NOMO-1 treated with dmso at 0.1 percent for 144 hours (cell line): Measurements from ENCODE around the gene FAM228B.
"Not testable (repeated sequence)": the region's sequence is repeated elsewhere in the genome, so short reads cannot be mapped to it uniquely, and the experiment has no call there.

Experiments
- DNase-seq: peaks from one replicate; lab custom pipeline; 2025; ENCODE audit not compliant: unreplicated experiment; lab: John Stamatoyannopoulos, UW

FAM228B gene

DNA sequence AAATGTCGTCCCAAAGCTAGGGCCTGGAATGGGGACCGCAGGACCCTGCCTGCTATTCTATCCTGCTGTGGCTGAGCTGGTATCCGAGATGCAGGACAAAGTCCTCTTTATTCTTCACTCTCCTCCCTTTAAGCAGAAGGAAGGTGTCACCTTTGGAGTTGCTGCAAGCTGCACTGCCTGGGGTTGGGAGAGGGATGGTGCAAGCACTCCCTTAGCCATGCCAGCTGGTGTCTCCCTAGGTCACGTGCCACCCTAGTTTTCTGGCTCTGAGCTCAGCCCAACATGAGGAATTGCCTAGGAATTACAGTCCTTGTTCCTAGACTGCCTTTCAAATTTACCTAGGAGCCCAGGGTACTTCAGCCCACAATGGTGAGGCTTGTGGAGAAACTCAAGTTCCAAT is 30.2 kb downstream of the FAM228B start:
- no peak for DNase-seq

DNA sequence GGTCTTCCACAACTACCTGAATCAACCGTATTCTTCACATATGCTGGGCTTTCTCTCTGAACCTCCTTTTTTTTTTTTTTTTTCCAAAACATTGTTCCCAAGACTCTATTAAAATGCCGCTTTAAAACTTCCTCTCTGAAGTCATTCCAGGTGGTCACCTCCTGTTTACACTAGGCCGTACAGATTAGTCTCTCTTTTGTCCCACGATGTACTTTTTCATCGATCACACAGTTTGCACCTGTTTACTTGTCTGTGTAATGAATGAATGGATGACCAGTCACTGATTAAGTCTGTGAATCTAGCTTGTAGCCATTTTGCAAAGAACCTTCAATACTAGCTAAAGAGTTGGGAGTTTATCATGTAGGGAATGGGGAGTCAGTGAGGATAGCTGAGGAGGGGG is 34.9 kb downstream of the FAM228B start:
- DNase-seq: no peak

DNA sequence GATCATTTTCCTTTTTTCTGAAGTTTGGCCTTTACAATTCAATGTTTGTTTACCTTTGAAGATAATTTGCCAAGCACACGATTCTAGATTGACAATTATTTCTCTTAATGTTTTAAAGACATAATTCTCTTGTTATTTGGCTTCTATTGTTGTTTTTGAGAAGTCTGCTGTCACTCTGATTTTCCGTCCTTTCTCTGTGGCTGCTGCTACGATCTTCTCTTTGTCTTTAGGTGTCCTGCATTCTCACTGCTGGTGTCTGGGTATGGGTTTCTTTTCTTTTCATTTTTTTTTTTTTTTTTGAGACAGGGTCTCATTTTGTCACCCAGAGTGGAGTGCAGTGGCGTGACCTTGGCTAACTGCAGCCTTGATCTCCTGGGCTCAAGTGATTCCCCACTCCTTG is 36.4 kb downstream of the FAM228B start:
- DNase-seq: no peak

DNA sequence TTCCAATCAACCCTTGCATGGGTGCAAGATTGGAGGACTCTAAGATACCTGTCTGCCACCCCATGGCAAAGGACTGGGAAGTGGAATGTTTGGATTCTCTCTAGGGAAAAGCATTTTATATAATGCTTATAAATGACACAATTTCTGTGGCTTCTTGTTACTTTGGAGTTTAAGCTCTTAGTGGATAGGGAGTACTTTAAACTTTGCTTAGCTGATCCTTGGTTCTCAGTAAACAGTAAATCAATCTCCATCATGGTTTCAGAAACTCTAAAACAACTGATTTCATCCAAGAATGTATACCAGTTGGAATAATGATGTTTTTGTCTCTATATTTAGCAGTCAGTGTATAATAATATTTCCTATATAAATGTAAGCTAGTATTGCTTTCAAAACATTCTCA is 37.5 kb downstream of the FAM228B start:
- DNase-seq: no peak

DNA sequence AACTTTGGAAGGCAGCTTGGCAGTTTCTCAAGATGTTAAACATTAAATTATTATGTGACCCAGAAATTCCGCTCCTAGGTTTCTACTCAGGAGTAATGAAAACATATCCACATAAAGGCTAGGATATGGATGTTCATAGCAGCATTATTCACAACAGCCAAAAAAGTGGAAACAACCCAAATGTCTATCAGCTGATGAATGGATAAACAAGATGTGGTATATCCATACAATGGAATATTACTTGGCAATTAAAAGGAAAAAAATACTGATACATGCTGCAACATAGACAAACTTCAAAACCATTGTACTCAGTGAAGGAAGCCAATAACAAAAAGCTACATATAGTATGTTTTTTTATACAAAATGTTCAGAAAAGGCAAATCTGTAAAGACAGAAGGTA is 39.2 kb downstream of the FAM228B start:
- DNase-seq: no peak

DNA sequence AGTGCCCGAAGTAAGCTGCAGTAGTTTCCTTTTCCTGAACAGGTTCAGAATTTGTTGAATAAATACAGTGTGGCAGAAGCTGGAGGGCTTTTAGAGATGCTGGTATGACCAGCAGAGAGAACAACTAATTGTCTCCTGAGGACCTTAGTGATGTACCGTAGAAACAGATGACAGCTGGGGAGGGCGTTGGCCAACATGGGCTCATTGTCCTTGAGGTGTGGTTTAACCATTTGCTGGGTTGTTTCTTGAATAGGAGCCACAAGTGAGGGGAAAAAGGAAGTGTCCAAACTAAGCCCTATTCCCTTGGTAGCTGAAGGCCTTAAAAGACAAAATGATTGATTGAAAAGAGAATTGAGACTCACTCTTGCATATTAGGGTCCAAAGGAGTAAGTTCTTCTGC is 39.9 kb downstream of the FAM228B start:
- DNase-seq: peak; percentile 31

DNA sequence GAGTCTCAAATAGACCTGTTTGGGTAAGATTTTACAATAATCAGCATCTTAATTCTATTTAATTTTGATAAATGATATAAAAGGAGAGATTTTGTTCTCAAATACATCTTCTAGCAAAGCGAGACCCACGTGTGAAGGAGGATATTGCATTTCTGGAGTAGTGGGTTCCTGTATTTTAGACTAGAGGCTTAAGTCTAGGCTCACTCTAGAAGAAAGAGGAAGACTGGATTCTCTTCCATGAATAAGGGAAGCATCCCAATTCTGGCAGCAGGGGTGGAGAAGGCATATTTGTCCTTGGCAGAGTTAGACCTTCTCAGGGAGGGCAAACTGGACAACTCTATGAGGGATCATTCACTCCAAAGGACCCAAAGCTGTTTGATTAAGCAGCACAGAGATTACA is 40.3 kb downstream of the FAM228B start:
- DNase-seq: no peak

DNA sequence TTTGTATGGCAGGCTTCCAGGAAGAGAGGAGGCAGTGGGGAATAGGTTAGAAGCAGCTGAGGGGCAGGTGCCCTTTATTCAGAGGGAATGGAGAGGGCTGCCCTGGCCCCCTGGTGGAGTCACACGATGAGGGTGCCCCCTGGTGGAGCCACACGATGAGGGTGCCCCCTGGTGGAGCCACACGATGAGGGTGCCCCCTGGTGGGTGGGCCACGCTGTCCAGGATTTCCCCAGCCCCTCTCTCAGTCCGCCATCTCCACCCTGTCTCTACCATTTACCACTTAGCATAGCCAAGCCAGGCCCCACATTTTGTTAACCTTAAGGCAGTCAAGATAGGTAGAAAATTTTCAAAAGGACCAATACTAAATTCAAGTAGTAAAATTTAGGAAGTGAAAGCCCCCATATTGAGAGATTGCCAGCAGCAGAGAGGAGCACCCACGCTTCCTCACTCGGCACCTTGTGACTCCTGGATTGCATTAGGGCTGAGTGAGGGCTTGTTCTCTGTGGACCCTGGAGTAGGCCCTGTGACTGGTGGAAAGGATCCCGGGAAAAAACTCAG is 41.2 kb downstream of the FAM228B start:
- peak; percentile 42 for DNase-seq

DNA sequence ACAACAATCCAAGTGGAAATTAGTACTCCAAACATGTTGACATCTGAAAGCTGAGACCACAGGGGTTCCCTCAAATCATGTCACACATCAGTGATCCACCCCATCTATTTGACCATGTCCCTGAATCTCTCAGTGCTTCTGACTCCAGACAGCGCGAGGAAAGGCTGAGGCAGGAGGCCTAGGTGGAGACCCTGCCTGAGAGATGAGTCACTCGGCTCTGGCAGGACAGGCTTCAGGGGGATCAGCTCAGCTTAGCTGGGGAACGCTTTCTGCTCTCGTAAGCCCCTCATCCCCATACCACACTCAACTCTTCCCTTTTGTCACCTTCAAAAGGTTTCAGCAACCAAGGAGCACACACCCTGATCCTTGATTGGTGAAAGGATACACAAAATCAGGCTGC is 45.8 kb downstream of the FAM228B start:
- no peak for DNase-seq

DNA sequence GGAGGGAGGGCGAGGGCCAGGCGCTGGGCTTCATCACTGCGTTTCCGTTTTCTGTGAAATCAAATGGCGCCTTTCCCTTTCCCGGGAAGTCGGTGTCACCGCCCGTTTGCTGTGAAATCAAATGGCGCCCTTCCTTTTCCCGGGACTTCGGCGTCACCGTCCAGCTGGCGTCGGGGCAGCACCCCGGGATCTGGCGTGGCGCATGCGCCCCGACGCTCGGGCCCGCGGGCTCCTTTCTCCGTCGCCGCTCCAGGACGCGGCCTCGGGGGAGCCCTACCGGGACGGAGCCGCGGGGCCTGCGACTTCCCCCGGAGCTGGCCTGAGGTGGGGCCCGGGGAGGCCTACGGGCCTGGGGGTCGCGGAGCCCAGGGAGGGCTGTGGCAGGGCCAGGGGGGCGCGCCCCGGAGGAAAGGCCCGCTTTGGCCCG is 51.6 kb downstream of the FAM228B start, which contains the start of gene FAM228A:
Gene FAM228A (plus strand): TSS at position 203 of the 427 bp plus-strand sequence. CDS start 428 bp downstream, outside the sequence.
- no peak for DNase-seq

DNA sequence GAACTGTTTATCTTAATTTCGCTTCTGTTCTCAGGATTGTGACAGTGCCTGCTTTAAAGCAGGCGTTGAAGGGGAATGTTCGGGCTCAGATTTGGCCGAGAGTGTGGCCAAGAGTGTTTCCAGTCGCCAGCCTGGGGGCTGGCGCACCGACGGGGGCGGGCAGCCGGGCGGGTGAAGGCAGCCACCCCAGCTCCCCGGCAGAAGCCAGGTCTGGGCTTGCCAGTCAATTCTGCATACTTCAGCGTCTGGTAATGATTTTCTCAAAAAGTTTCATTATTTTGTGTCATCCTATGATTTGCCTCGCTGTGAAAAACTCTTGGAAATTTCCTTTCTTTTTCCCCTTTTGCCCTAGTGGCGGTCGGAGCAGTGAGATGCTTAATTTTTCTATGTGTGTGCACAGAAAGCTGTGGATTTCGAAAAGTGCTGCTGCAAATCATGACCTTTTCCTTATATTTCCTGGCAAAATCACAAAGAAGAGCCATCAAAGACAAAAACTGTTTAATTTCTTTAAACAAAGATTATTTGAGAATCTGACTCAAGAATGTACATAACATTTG is 52.4 kb downstream of the FAM228B start:
- no peak for DNase-seq

DNA sequence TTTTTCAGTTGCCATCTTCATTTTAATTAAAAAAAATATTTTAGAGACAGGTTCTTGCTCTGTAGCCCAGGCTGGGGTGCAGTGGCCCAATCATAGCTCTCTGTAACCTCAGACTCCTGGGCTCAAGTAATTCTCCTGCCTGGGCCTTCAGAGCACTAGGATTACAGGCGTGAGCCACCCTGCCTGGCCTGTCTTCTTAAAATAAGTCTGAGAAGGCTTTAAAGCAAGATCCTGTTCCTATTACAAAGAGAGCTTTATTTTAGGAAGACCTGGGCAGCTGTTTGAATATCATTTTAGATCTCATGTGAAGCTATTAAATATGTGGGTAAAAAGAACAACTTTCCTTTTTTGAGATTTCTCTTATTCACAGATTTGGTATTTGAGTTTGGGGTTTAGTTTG is 53.1 kb downstream of the FAM228B start:
- no peak for DNase-seq

DNA sequence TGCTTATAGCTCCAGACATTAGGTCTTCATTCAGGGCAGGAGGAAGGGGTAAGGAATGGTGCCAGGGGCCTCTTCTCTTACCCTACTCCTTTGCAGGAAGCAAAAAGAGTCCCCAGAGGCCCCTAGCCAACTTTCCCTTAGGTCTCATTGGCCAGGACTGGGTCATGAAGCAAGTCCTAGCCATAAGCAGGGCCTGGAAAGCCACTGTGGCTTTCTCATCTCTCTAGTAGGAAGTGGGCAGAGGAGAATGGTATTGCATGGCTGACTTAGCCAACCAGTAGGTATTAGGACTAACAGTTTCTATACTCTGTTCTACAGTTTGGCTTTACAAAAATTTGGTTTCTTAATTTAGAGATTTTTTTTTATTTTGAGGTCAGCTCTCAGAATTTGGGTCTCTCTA is 56.4 kb downstream of the FAM228B start:
- DNase-seq: no peak

DNA sequence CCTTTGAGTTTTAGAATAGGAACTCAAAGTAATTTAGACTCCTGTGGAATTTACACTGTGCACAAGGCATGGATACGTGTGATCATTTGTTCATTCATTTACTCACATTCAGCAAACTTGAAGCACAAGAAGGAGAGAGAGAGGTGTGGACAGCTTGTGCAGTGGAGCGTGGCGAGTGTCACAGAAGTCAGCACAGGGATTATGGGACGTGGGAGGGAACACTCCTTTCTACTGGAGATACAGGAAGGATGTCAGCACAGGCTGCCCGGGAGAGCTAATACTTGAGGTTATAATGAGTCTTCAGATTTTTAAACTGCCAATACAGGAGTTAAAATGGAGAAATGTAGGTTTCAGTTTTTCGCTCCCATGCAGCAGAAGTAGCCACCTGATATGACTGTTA is 58.6 kb downstream of the FAM228B start:
- DNase-seq: no peak

DNA sequence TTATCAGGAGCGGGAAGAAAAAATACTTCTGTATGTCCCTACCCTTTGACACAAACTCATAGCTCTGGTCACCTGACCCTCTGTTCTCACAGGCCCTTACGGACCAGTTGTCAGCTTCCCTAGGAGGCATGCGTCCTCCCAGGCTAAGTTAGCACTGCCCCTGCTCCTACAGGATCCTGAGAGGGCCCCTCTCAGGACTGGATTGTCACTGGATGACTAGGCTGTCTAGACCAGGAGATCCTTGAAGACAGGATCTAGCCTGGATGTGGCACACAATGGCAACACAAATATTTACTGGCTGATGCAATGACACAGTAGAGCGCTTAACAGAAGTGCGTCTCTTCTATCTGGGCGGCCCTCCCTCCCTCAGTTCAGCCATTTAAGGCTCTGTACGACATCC is 59.2 kb downstream of the FAM228B start:
- no peak for DNase-seq

DNA sequence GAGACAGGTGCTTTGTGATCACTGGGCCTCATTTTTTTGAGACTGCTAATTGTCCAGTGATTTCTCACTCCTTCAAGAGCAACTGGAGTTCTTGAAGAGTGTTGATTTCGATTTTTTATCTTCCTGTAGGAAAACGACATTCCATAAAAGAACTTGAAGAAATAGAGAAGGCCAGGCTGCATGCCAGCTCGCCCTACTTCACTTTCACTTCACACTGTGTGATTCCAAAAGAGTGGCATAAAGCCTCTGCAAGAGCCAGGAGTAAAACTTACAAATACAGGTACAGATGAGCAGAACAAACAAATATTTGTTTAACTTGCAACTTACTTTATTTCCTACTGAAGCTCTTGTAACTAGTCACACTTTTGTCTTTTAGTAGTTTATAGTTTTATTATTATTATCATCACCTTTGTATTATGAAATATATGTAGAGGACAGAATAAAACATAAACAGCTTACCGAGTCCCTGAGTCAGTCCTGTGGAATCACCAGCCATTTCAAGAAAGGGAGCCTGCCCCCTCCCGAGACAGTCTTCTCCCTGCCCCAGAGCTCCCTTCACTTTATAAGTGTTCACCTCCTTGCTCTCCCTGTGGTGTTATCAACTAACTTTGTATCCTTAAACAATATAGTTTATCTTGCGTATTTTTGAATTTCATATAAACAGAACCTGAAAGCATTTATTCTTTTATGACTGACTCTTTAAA is 60.2 kb downstream of the FAM228B start:
- no peak for DNase-seq

DNA sequence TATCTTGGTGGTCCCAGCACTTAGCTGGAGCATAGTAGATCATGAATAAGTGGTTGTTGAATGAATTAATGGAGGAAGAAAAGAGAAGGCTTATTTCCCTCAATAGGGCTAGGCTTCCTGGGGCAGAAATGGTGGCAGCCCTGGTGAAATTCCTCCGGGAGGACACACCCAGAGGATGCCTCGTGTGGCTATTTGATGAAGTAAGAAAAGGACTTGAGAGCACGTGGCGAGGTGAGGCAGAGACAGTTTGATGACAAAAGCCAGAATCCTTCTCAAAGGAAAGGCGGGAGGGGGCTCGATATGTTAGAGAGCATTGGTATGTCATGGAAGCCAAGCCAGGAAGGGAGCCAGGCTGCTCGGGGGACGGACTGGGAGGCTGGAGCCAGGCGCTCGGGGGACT is 66.3 kb downstream of the FAM228B start:
- DNase-seq: no peak

DNA sequence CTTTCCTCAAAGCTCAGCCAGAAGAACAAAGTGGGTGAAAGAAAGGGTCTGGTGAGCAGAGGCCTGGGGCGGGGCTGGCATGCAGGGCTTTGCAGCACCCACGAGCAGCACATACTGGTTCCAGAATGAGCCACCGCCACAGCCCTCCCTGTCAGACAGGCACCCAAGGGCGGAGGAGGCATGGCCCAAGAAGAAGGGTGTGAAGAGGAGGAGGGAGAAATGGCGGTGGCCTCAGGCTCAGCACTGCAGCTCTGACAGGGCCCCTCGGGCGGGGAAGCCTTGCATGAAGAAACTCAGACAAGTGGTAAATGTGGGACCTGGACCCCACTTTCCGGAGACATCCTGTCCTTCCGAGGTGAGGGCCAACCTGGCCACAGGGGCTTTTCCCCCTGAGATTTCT is 67.2 kb downstream of the FAM228B start:
- no peak for DNase-seq

DNA sequence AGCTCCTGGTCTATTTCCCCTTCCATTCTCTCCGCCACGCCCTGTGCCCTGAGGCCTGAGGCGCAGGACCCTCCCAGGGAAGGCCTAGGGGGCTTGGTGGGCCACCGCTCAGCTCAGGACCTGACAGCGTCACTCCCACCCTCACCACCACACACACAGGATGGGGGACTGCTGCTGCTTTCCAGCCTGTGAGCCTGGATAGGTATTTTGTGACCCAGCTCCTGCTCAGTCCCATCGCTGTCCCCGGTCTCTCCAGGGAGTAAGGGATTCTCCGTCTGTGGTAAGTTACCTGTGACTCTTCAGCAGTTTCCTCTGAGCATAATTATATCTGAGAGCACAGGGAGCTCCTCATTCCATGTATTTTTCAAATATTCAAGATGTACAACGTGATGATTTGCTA is 67.9 kb downstream of the FAM228B start:
- DNase-seq: no peak

DNA sequence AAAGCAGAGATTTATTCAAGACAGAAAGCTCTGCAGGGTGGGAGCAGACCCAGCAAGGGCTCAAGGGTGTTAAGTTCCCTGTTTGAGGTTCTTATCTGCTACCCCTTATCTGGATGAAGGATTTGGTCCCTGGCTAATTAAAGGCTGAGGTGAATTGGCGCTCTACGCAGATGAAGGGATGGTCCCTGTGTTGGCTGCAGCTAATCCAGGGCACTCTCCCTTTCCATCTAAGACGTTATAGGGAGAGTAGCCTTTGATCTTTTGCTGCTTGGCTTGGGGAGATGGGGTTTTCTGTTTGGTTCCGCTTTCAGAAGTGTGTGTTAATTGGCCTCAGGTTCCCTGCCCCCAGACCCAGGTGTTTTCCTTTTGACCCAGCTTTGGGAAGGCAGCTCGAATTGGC is 68.6 kb downstream of the FAM228B start:
- no peak for DNase-seq

DNA sequence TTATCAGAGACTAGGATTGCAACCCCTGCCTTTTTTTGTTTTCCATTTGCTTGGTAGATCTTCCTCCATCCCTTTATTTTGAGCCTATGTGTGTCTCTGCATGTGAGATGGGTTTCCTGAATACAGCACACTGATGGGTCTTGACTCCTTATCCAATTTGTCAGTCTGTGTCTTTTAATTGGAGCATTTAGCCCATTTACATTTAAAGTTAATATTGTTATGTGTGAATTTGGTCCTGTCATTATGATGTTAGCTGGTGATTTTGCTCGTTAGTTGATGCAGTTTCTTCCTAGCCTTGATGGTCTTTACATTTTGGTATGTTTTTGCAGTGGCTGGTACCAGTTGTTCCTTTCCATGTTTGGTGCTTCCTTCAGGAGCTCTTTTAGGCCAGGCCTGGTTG is 73.9 kb downstream of the FAM228B start:
- not testable (repeated sequence) for DNase-seq

DNA sequence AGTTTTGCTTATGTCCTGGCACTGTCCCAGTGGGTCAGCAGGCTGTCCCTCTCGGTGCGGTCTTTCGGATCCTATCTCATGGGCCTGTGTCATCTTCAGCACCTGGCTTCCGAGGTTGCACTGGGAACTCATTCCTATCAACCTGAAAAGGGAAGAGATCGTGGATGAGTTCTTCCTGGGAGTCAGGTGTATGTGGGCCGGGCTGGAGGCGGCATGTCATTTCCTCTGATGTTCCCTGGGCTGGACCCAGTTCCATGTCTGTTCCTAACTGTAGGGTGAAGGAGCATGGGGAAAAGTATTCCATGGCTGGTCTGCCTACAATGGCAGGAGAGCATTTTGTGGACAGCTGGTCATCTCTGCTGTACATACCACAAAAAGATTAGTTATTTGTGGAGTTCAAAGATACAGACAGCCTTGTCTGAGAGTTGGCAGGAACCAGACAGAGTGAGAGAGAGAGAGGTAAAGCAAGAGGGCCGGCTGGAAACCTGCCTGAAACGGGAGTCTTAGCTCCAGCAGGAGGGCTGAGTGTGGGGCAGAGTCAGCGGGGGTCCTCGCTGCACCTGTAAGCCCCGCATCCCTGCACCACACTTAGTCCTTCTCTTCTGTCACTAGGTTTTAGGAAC is 76.8 kb downstream of the FAM228B start:
- DNase-seq: no peak
